ENCODE data around the gene ALOX15. TPM values are rescaled to one million over a fixed set of nuclear protein-coding genes. Genes with fewer than 3 reads are reported as not detected.
A peak's percentile ranks its signal among the peaks of the same experiment; 100 is the strongest.
"Not testable (repeated sequence)": the region's sequence is repeated elsewhere in the genome, so short reads cannot be mapped to it uniquely, and the experiment has no call there.

Gene ALOX15
- 1.7 TPM for total RNA-seq
- long read RNA-seq, partial matches to known transcripts, result 0 of 1 reads
- long read RNA-seq, other reads (novel, unspliced or antisense), result 1 of 1 reads

DNA sequence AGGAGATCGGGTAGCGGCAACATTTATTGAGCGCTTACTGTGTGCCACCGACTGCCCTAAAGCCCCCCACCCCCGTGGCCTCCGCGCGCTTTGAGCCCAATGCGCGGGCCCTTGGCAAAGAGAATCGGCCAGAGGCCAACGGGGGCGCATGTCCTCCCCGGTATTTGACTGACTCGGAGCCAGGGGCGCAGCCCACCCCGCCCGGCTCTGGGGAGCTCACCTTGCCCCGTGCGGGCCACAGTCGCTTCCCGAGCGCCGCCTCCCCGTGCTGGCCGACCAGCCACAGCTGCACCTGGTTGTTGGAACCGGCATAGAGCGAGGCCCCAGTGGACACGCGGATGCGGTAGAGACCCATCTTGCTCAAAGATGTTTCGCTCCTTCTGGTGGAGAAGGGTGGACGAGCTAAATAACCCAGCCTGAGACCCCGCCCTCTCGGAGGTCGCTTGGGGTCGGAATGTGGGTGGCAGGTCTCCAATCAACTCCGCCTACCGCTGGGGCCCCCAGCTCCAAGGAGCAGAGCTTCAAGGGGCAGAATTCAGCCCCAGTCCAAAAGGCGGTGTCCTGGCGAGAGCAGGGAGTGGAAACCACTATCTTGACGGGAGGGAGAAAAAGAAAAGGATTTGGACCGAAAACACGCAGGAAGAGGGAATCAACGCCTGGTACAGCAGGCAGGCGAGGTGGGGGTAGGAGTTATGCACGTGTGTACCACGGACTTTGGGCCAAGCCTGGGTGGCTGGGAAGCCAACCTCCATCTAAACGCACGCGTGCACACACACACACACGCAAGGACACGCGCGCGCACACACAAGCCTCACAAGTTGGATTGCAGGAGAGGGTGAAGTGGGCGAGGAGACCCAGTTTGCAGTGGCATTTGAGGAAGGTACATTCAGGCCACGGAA lies at the start of gene ALOX15:
Gene ALOX15 (minus strand): TSS at position 382 of the 899 bp plus-strand sequence. CDS start 27 bp downstream, at position 355.
- ATAC-seq, result no peak
- Histone ChIP-seq H3K36me3 (no peaks in the 10 kb centered on the region), H3K27me3 (peaks cover 43% of the 10 kb centered on the region), H3K4me1 (peaks cover 4% of the 10 kb centered on the region), H3K27ac (no peak within 1 kb of the TSS), H3K4me3 (no peak within 1 kb of the TSS), H3K9me3 (no peaks in the 10 kb centered on the region)
- peak; percentile 67 for DNase-seq
- intact Hi-C loops (cut with DNase I), result no loop called here
- TF ChIP-seq, protein P1, sequence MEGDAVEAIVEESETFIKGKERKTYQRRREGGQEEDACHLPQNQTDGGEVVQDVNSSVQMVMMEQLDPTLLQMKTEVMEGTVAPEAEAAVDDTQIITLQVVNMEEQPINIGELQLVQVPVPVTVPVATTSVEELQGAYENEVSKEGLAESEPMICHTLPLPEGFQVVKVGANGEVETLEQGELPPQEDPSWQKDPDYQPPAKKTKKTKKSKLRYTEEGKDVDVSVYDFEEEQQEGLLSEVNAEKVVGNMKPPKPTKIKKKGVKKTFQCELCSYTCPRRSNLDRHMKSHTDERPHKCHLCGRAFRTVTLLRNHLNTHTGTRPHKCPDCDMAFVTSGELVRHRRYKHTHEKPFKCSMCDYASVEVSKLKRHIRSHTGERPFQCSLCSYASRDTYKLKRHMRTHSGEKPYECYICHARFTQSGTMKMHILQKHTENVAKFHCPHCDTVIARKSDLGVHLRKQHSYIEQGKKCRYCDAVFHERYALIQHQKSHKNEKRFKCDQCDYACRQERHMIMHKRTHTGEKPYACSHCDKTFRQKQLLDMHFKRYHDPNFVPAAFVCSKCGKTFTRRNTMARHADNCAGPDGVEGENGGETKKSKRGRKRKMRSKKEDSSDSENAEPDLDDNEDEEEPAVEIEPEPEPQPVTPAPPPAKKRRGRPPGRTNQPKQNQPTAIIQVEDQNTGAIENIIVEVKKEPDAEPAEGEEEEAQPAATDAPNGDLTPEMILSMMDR (IDR thresholded peaks at IDR 0.05), result no peak

DNA sequence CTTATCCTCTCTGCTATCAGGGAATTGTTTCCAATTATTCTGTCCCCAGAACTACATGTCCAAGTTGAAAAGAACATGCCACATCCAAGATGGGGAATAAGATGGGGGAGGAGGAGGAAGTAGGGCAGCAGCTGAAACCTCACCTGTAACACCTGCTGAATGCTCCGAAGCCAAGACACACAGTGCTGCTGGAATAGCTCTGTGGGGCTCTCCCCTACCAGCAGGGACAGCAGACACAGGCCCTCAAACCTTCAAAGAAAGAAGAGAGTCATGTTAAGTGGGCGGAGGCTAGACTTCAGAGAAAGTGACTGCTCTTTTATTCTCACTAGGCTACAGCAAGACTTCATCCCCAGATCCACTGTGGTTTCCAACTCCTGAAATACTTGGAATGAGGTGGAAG lies 49.3 kb upstream of the ALOX15 start:
- H3K9me3 ChIP-seq, result no peaks in the 10 kb centered on the region
- DNase-seq (no peak), ATAC-seq (no peak)
- intact Hi-C loops (cut with DNase I), result no loop called here
- no peak overlapping the region for H3K27ac ChIP-seq
- H3K36me3 ChIP-seq, result peaks cover 19% of the 10 kb centered on the region
- H3K27me3 ChIP-seq, result no peaks in the 10 kb centered on the region
- TF ChIP-seq, protein P1 (IDR thresholded peaks at IDR 0.05), result no peak
- no peak overlapping the region for H3K4me3 ChIP-seq
- H3K4me1 ChIP-seq, result no peaks in the 10 kb centered on the region

DNA sequence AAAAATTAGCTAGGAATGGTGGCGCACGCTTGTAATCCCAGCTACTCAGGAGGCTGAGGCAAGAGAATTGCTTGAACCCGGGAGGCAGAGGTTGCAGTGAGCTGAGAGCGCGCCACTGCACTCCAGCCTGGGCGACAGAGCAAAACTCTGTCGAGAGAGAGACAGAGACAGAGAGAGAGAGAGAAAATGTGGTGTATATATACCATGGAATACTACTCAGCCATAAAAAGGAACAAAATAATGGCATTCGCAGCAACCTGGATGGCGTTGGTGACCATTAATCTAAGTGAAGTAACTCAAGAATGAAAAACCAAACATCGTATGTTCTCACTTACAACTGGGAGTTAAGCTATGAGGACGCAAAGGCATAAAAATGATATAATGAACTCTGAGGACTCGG lies 48.4 kb upstream of the ALOX15 start:
- DNase-seq; ATAC-seq; H3K4me1 ChIP-seq; H3K9me3 ChIP-seq; intact Hi-C loops (cut with DNase I); H3K27me3 ChIP-seq; H3K4me3 ChIP-seq; H3K27ac ChIP-seq: not testable (repeated sequence)
- H3K36me3 ChIP-seq, result peaks cover 24% of the 10 kb centered on the region

GRCh38 chr17:4683739-4684138 lies 42.3 kb upstream of the ALOX15 start:
- DNase-seq; H3K4me3 ChIP-seq; ATAC-seq; H3K27me3 ChIP-seq; H3K9me3 ChIP-seq; intact Hi-C loops (cut with DNase I); H3K4me1 ChIP-seq; H3K27ac ChIP-seq: not testable (repeated sequence)
- peaks cover 43% of the 10 kb centered on the region for H3K36me3 ChIP-seq

DNA sequence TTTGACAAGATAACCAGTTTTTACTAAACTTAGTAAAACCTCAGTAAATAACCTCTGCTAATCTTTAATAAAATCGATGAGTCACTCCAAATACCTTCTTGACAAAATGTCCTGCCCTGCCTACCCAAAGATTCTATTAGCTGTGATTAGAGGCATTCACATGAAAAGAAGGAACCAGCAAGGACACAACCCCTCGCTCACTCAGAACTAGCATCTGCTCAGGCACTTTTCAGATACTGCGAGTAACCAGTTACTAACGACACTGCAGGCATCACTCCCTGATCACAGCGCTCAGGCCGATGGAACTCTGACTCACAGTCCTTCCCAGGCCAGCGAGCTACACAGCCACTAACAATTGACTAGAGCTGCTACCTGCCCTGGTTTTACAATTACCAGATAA lies 38.2 kb upstream of the ALOX15 start:
- no peak overlapping the region for H3K27ac ChIP-seq
- DNase-seq (no peak), ATAC-seq (no peak)
- no peaks in the 10 kb centered on the region for H3K27me3 ChIP-seq
- no peak overlapping the region for H3K4me3 ChIP-seq
- no peaks in the 10 kb centered on the region for H3K9me3 ChIP-seq
- no peaks in the 10 kb centered on the region for H3K4me1 ChIP-seq
- peaks cover 51% of the 10 kb centered on the region for H3K36me3 ChIP-seq
- TF ChIP-seq, protein P1 (IDR thresholded peaks at IDR 0.05), result no peak
- intact Hi-C loops (cut with DNase I), result no loop called here

DNA sequence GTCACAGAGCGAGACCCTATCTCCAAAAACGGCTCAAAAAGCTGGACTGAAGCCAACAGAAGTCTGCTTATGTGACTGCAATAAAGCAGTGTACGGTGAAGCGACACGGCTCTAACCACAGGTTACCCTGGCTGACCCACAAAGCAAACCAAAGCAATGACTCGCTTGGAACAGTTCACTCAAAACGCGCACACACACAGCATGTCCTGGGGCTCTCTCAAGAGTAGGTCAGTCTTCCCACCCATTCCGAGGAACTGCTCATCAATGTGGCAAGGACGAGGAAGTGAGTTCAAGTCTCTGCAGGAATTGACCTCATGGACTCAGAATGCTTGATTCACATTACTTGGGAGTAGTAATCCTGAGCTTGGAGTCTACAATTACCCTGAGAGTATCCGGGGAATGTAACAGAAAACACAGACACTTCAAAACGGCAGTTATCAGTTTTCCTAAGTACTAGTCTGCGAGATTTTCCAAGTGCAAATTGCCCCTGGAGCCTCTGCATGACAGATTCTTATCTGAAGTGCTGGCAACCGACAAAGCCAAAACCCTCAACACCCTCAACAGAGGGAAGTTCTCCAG lies 37.1 kb upstream of the ALOX15 start:
- no peak for DNase-seq
- ATAC-seq, result peak; percentile 48
- no peak overlapping the region for H3K27ac ChIP-seq
- no peaks in the 10 kb centered on the region for H3K4me1 ChIP-seq
- peaks cover 59% of the 10 kb centered on the region for H3K36me3 ChIP-seq
- no peaks in the 10 kb centered on the region for H3K27me3 ChIP-seq
- intact Hi-C loops (cut with DNase I), result no loop called here
- TF ChIP-seq, protein P1 (IDR thresholded peaks at IDR 0.05), result no peak
- H3K4me3 ChIP-seq, result no peak overlapping the region
- no peaks in the 10 kb centered on the region for H3K9me3 ChIP-seq

Measured in upper lobe of right lung (tissue), 1 donor.